NCI-H187 treated with DMSO at 0.1 percent for 48 hours (cell line): Measurements from ENCODE around the gene PODXL.

ENCODE experiments used
- DNase-seq: peaks from one replicate; lab custom pipeline; 2025; lab: John Stamatoyannopoulos, UW

The PODXL gene

GRCh38 chr7:131556053-131556908, at the start of gene PODXL:
PODXL (minus strand) TSS chr7:131556628; CDS start chr7:131556359, 269 bp downstream.
- DNase-seq = no peak

DNA sequence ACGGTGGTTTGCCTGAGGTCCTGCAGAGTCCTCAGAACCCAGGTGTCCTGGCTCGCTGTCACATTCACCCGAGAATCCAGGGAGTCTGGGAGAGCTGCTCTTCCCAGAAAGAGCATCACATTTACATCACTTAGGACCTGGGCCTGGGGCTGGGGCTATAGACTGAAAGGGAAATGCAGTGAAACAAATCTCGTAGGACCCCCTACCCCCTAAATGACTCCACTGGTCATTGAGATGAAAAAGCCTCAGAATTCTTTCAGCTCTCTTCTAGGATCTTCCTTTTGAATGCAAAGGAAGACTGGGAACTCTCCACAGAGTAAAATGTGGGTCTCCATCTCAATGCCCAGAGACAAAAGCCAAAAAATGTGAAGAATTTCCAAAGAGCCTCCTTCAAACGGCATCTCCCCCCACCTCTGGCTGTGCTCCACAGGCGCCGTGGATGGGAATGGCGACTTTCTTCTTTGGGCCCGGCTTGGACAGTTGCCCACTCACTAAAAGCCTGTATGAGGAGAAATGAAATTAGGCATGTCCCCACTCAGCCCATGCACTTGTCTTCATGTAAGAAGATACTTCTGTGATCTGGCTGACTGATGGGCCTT, 49.0 kb upstream of the PODXL start:
- DNase-seq = peak; percentile 57

DNA sequence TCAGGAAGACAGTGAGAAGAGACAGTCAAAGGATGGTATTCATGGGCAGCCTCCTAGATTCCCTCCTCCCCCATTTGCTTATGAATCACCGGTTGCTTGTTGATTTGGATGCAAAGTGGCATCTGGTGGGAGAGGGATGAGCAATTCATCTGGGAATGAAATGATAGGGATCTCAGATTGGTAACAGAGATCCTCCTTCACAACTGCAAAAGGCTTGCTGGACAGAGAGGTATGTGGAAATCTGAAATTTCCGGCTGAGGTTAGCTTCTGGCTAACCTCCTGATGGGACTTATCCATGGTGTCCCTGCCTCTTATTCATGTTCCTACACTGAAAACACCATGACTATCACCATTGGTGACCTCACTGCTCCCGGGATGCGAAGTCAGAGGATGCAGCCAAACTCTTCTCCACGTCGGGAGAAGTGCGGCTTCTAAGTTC, 48.4 kb upstream of the PODXL start:
- DNase-seq = no peak

GRCh38 chr7:131603932-131604331, 47.5 kb upstream of the PODXL start:
- DNase-seq = no peak

DNA sequence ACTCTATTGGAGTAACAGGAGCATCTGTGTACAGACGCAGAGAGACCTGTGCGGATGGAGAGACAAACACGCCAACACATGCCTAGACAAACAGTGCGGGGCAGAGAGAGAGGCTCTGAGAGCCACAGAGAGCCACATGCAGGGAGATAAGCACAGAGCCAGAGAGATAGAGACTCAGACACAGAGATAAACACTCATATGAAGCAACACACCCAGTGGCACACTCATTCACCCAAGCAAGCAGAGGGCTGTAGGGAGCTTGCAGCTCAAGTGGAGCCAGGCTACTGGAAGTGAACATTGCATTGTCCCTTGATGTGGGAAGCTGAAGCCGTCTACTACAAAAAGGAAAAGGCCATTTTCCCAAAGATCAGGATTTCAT, 46.6 kb upstream of the PODXL start:
- DNase-seq = peak; percentile 65

DNA sequence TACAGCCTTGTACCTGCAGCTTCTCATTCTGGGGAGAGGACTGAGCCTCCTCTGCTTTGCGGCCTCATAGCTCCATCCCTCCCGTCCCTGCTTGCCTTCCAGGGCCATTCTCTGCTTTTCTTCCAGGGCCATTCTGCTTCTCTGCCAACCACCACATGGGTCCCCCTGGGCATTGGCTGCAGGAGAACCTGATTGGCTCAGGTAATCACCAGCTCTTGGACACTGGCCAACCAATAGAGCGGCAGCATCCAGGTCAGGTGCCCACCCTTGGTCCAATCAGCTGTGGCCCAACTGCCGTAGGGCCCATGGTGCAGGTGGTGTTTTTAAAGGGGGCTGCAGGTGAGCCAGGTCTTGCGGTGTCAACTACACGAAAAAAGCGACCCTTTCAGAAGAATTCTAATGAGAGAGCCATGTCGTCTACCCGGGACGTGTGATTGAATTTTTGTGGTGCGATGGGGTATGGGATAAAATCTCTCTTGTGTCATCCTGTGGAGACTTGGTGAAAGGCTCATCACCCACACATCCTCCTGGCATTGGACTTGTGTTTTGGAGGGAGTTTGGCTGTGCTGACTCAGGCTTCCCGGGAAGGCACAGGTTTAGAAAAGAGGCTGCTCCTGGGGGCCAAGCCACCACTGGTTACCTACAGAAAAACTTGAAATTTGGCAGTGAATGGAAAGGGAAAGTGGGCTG, 46.0 kb upstream of the PODXL start:
- DNase-seq = no peak

- no peak for DNase-seq
Observed at GRCh38 chr7:131600085-131600881, 43.9 kb upstream of the PODXL start.

GRCh38 chr7:131596785-131597184, 40.4 kb upstream of the PODXL start:
- no peak for DNase-seq

- DNase-seq = no peak
Observed at GRCh38 chr7:131595699-131596098, 39.3 kb upstream of the PODXL start.

- no peak for DNase-seq
Observed at GRCh38 chr7:131591687-131592319, 35.4 kb upstream of the PODXL start.

- no peak for DNase-seq
Observed at GRCh38 chr7:131587315-131587923, 31.0 kb upstream of the PODXL start.

GRCh38 chr7:131586759-131587158, 30.3 kb upstream of the PODXL start:
- DNase-seq = no peak

DNA sequence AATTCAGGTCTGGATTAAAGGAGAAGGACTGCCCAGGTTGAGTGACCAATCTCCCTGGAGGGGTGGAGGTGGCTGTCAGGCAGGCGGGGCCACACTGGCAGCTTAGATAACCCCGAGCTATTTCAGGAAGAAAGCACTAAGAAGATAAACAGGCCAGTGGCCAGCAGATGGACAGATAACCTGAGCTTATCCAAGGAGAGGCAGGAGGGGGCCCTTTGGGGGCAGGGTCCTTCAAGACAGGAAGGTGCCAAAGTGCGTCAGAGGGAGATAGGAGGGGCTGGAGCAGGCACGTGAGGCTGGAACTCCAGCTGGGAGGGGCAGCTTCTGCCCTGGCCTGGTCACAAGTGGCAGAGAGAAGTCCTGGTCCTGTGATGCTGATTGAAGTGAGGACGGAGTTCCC, 29.8 kb upstream of the PODXL start:
- no peak for DNase-seq

- DNase-seq = no peak
Observed at GRCh38 chr7:131583430-131583829, 27.0 kb upstream of the PODXL start.

GRCh38 chr7:131581241-131582051, 25.0 kb upstream of the PODXL start:
- DNase-seq = no peak

GRCh38 chr7:131578602-131579001, 22.2 kb upstream of the PODXL start:
- DNase-seq = no peak

- DNase-seq = no peak
Observed at GRCh38 chr7:131574741-131575140, 18.3 kb upstream of the PODXL start.

GRCh38 chr7:131570401-131570800, 14.0 kb upstream of the PODXL start:
- no peak for DNase-seq

GRCh38 chr7:131568970-131569369, 12.5 kb upstream of the PODXL start:
- no peak for DNase-seq

DNA sequence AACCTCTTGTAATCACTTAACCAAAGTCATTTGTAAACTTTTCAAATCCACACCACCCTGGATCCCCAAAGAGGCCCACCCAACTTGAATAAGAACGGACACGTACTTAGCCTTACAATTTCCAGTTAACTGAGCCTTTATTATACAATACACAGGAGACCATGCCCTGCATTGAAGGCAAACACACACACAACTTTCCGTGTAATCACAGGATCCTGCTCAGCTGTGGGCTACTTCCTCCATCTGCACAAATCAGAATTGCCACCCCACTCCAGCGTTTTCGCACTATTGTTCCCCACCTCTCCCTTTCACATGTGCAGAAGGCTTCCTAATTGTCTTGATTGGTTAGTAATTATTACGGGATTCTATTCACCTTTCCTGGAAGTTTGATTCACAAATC, 12.1 kb upstream of the PODXL start:
- no peak for DNase-seq
